ENCODE results near the gene BPIFB2. TPM values are rescaled to one million over a fixed set of nuclear protein-coding genes. Genes with fewer than 3 reads are reported as not detected.

Gene BPIFB2
- polyA plus RNA-seq, 1 donor: not detected

Other genes starting within 250 kb of the BPIFB2 start
- gene DNMT3B, start 245.3 kb upstream of the BPIFB2 start, polyA plus RNA-seq: 2.4 TPM
- gene MAPRE1, start 187.8 kb upstream of the BPIFB2 start, polyA plus RNA-seq: 85.1 TPM
- 0.25 TPM for gene EFCAB8, start 148.8 kb upstream of the BPIFB2 start, polyA plus RNA-seq
- not detected for gene SUN5, start 3.3 kb upstream of the BPIFB2 start, polyA plus RNA-seq
- gene BPIFB6, start 23.9 kb downstream of the BPIFB2 start, polyA plus RNA-seq: not detected
- gene BPIFB3, start 46.2 kb downstream of the BPIFB2 start, polyA plus RNA-seq: not detected
- 0.12 TPM for gene BPIFB4, start 71.9 kb downstream of the BPIFB2 start, polyA plus RNA-seq
- gene BPIFA2, start 160.5 kb downstream of the BPIFB2 start, polyA plus RNA-seq: not detected
- not detected for gene BPIFA3, start 209.6 kb downstream of the BPIFB2 start, polyA plus RNA-seq
- gene BPIFA1, start 228.3 kb downstream of the BPIFB2 start, polyA plus RNA-seq: not detected